AG04450 (cell line): ENCODE data around the gene COL25A1. TPM values are rescaled to one million over a fixed set of nuclear protein-coding genes. Genes with fewer than 3 reads are reported as not detected.
"Not testable (repeated sequence)": the region's sequence is repeated elsewhere in the genome, so short reads cannot be mapped to it uniquely, and the experiment has no call there.

Source experiments
- CTCF ChIA-PET: fragments of 300-600, 350-600 bp; formaldehyde crosslinking; extraction: SDS; loops from one replicate; lab custom pipeline; 2022; ENCODE audit warnings: antibody characterized with exemption, inconsistent platforms; lab: Charles Lee
- POLR2A ChIA-PET: fragments of 350-600 bp; formaldehyde crosslinking; extraction: SDS; loops from one replicate; lab custom pipeline; 2021; ENCODE audit warnings: antibody characterized with exemption, inconsistent platforms; lab: Yijun Ruan, JAX
- DNase-seq: peaks from one replicate; pipeline ENCODE4 v3.0.0-alpha.2; 2011; ENCODE audit warnings: low read depth, low spot score
- H3K27ac ChIP-seq: one replicate; pipeline ENCODE4 v1.5.1; 2012; ENCODE audit warnings: low read depth, low read length, control low read depth
- H3K27me3 ChIP-seq: one replicate; pipeline ENCODE4 v1.6.0; 2012; ENCODE audit warnings: low read length; ENCODE audit not compliant: control insufficient read depth, insufficient read depth
- H3K4me3 ChIP-seq: 2 replicates; pipeline ENCODE4 v1.5.1; 2011; ENCODE audit warnings: mild to moderate bottlenecking, low read depth, low read length, control low read depth
- H3K9me3 ChIP-seq: 2 replicates; pipeline ENCODE4 v1.5.1; 2012; ENCODE audit warnings: low read length; ENCODE audit not compliant: control insufficient read depth, insufficient read depth
- polyA plus RNA-seq: library from polyadenylated mRNA; depleted of rRNA; stranded (reverse); fragments of >200 nt; gene quantifications from 2 replicates; pipeline ENCODE4 v1.2.3, GENCODE V29; 2011
- TF ChIP-seq, protein P1 (sequence below): IDR thresholded peaks from 2 replicates; pipeline ENCODE4 v1.5.1; 2011; ENCODE audit warnings: low read depth, low read length, control low read depth, inconsistent platforms

COL25A1 gene
- polyA plus RNA-seq, 1 experiment = not detected

DNA sequence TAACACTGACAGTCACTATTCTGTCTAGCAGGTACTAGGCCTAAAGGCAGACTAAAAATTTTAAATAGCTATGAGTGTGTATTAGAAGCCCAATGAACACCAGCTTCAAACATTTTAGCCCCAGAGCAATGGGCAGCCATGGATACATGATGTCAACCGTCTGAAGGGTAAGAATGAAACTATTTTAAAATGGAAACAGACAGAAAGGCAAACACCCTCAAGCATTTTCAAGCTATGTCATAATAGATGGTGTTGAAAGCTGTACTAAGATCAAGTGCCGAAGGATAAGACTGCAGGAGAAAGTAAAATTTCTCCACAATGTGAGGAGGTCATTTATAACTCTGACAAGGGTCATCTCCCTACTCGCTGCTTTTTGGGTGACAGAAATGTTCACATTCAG lies 225.0 kb downstream of the COL25A1 start:
- Histone ChIP-seq H3K27ac (no peak overlapping the region), H3K27me3 (no peaks in the 10 kb centered on the region), H3K9me3 (no peaks in the 10 kb centered on the region), H3K4me3 (no peak overlapping the region)
- TF ChIP-seq, protein P1, sequence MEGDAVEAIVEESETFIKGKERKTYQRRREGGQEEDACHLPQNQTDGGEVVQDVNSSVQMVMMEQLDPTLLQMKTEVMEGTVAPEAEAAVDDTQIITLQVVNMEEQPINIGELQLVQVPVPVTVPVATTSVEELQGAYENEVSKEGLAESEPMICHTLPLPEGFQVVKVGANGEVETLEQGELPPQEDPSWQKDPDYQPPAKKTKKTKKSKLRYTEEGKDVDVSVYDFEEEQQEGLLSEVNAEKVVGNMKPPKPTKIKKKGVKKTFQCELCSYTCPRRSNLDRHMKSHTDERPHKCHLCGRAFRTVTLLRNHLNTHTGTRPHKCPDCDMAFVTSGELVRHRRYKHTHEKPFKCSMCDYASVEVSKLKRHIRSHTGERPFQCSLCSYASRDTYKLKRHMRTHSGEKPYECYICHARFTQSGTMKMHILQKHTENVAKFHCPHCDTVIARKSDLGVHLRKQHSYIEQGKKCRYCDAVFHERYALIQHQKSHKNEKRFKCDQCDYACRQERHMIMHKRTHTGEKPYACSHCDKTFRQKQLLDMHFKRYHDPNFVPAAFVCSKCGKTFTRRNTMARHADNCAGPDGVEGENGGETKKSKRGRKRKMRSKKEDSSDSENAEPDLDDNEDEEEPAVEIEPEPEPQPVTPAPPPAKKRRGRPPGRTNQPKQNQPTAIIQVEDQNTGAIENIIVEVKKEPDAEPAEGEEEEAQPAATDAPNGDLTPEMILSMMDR = no peak
- ChIA-PET POLR2A (no interaction called here), CTCF (interaction anchor here (0.9 kb wide), 1 partner anchor 350 kb away, joined by 3 read pairs; no protein-coding TSS in a partner anchor)
- no peak for DNase-seq

DNA sequence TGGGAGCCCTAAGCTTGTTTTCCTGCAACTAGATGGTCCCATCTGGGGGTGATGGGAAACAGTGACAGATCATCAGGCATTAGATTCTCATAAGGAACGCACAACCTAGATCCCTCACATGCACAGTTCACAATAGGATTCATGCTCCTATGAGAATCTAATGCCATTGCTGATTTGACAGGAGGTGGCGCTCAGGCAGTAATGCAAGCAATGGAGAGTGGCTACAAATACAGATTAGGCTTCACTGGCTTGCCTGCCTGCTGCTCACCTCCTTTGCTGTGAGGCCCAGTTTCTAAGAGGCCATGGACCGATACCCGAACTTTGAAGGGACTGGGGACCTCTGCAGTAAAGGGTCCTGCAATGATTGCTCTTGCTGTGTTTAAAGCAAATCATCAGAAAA lies 225.7 kb downstream of the COL25A1 start:
- CTCF ChIA-PET, H3K4me3 ChIP-seq, H3K27ac ChIP-seq, DNase-seq, H3K27me3 ChIP-seq, H3K9me3 ChIP-seq, POLR2A ChIA-PET: not testable (repeated sequence)

DNA sequence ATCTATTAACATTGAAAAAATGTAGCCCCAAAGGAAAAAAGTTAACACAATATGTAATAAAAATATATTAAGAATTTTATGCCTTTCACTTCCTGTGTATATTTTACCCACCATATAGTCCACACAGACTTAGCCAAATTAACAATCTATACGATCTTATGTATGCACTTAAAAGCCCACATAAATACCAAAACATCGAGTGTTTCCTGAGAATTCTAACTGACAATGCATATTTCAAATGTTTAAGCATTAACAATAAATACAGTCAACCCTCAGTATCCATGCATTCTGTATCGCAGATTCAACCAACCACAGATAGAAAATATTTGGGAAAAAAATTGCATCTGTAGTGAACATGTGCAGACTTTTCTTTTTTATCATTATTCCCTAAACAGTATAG lies 226.8 kb downstream of the COL25A1 start:
- no peak overlapping the region for H3K4me3 ChIP-seq
- POLR2A ChIA-PET = no interaction called here
- TF ChIP-seq, protein P1 = no peak
- H3K27ac ChIP-seq = no peak overlapping the region
- no peaks in the 10 kb centered on the region for H3K27me3 ChIP-seq
- no peak for DNase-seq
- CTCF ChIA-PET = no interaction called here
- H3K9me3 ChIP-seq = no peaks in the 10 kb centered on the region

DNA sequence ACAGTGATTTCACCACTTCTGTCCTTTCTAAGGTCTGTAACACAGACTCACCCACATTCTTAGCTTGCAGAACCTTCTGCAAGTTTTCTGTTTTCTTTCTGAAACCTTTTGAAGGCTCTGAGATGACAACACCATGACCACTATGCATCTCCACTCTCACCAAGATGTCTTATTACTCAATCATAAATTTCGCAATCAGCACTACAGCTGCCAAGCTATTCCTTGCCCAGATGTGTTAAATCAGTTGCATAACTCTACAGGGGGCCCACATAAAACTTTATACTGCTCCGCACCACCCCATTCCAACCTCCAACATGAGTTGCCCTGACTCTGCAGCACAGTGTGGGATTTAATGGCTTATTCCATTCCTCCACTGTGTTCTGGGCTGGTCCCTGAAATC lies 229.9 kb downstream of the COL25A1 start:
- TF ChIP-seq, protein P1 = no peak
- Histone ChIP-seq H3K27ac (no peak overlapping the region), H3K9me3 (no peaks in the 10 kb centered on the region), H3K27me3 (no peaks in the 10 kb centered on the region), H3K4me3 (no peak overlapping the region)
- CTCF ChIA-PET = interaction anchor here (0.7 kb wide), 1 partner anchor 18 kb away, joined by 3 read pairs; no protein-coding TSS in a partner anchor
- peak; percentile 48 for DNase-seq
- POLR2A ChIA-PET = interaction anchor here (1.0 kb wide), 1 partner anchor 223 kb away, joined by 3 read pairs; no protein-coding TSS in a partner anchor

DNA sequence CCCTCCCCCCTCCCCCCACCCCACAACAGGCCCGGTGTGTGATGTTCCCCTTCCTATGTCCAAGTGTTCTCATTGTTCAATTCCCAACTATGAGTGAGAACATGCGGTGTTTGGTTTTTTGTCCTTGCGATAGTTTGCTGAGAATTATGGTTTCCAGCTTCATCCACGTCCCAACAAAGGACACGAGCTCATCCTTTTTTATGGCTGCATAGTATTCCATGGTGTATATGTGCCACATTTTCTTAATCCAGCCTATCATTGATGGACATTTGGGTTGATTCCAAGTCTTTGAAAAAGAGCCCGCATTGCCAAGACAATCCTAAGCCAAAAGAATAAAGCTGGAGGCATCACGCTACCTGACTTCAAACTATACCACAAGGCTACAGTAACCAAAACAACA lies 231.8 kb downstream of the COL25A1 start:
- DNase-seq, H3K9me3 ChIP-seq, H3K27ac ChIP-seq, POLR2A ChIA-PET, H3K27me3 ChIP-seq, CTCF ChIA-PET, H3K4me3 ChIP-seq: not testable (repeated sequence)

DNA sequence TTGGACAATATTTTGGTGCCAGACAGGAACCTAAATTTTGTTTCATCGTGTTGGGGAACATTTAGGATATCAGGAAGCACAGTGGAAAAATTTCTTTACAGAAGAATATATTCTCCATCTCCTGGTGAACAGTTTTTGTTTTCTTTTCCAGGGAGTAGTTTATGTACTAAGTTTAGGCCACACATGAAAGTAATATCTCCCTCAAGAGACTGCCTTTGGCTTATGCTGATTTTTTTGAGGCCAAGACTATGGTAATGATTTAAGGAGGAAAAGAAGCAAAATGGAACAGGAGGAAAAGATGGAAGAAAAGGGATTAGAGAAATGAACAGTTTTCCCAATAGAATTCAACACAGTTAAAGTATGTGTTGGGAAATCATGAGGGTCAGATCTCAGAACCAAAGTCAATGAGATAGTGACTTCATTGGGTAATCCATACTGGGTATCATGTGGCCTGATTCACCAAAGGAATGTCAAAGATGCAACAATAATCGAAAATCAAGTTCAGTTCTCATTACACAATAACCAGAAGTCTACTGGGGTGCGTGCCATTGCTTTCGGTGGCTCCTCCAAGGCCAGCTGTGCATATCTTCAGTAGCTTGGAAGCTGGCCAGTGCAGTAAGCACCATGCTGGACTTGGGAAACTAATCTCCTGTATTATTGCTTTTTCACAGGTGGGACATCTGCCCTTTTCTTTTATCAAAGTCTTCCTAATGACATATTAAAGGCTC lies 234.8 kb downstream of the COL25A1 start:
- no peak overlapping the region for H3K27ac ChIP-seq
- peak; percentile 55 for DNase-seq
- CTCF ChIA-PET = no interaction called here

More for the DNA sequence above, 234.8 kb downstream of the COL25A1 start:
- H3K4me3 ChIP-seq = no peak overlapping the region
- POLR2A ChIA-PET = no interaction called here
- no peaks in the 10 kb centered on the region for H3K27me3 ChIP-seq
- H3K9me3 ChIP-seq = no peaks in the 10 kb centered on the region
- TF ChIP-seq, protein P1 = no peak
